UCSD-AML1 (cell line): ENCODE data around the gene CYP39A1.
"Not testable (repeated sequence)": the region's sequence is repeated elsewhere in the genome, so short reads cannot be mapped to it uniquely, and the experiment has no call there.

ENCODE experiments used
- DNase-seq: peaks from one replicate; lab custom pipeline; 2025; ENCODE audit not compliant: unreplicated experiment; lab: John Stamatoyannopoulos, UW

Gene CYP39A1

GRCh38 chr6:46651006-46651405 lies 1.6 kb downstream of the CYP39A1 start:
- no peak for DNase-seq

- no peak for DNase-seq
These were observed 3.6 kb downstream of the CYP39A1 start for GRCh38 chr6:46648869-46649492.

GRCh38 chr6:46648108-46648507 lies 4.5 kb downstream of the CYP39A1 start:
- DNase-seq: not testable (repeated sequence)

GRCh38 chr6:46645265-46645664 lies 7.4 kb downstream of the CYP39A1 start:
- no peak for DNase-seq

GRCh38 chr6:46642928-46643751 lies 9.5 kb downstream of the CYP39A1 start:
- no peak for DNase-seq

DNA sequence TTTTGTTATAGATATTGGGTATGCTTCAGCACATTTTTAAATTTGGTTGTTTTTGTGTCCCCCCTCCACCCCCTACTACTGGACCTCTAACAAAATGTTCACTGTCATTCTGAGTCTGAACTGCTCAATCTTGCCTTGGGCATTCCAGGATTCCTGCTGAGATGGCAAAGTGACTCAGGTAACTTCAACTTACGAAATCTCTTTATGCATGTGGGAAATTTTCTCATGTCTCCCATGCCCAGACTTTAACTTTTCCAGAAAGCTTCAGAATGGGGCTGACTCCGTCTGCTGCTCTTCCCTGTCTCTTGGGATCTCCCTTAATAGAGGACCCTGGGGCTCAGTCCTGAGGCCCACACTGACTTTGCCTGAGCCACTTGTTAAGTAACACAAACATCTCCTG lies 14.0 kb downstream of the CYP39A1 start:
- DNase-seq: no peak

DNA sequence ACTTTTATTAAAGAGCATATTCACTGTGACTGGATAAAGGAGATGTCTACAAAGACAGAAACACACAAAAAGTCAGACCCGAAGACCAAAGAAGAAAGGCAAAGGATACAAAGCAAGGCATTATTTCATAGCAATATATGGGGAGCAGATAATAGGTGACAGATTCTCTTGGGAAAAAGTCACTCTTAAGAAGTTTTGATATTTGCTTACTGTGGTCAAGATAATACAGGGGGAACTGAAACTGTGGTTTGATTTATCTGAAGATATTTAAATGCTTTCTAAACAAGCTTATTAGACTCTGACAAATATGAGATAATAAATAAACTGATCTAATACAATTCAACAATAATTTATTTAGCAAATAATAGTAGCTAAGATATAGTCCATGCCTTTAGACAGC lies 14.7 kb downstream of the CYP39A1 start:
- no peak for DNase-seq

GRCh38 chr6:46637145-46637544 lies 15.5 kb downstream of the CYP39A1 start:
- DNase-seq: no peak

GRCh38 chr6:46635462-46635861 lies 17.2 kb downstream of the CYP39A1 start:
- DNase-seq: no peak

GRCh38 chr6:46632053-46632452 lies 20.6 kb downstream of the CYP39A1 start:
- DNase-seq: no peak

GRCh38 chr6:46629691-46630090 lies 22.9 kb downstream of the CYP39A1 start:
- DNase-seq: no peak

DNA sequence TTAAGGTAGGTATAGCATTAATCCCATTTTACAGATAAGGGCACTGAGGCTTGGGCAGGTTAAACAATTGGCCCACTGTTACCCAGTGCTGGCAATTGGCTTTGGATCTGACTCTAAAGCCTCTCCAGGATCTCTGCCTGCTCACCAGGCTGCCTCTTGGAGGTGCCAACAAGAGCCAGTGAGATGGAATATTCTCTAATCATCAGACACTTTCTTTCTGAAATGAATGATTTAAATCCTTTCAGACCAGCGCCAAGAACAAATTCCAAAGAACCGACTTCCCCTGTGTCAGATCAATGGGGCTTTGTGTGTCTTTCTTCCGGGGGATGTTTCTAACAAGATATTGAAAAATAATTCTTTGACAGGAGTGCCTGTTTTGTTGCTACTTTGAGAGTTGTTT lies 23.6 kb downstream of the CYP39A1 start:
- DNase-seq: no peak

DNA sequence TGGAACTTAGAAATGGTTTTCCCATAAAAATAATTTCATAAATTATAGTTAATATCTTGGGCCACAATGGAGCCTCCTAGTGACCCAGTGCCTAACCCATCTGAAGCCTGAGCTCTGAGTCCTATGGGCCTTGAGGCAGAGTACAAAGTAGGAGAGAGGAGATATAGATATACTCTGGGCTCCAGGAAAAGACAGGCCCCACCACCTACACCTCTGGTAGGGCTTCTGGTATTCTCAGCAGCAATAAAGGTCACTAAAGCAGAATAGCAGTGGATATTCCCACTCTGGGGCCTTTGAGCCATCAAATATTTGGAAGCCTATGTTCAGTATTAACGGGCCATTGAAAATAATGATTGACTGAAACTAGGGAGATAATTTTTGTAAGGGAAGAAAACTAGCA lies 24.1 kb downstream of the CYP39A1 start:
- no peak for DNase-seq

DNA sequence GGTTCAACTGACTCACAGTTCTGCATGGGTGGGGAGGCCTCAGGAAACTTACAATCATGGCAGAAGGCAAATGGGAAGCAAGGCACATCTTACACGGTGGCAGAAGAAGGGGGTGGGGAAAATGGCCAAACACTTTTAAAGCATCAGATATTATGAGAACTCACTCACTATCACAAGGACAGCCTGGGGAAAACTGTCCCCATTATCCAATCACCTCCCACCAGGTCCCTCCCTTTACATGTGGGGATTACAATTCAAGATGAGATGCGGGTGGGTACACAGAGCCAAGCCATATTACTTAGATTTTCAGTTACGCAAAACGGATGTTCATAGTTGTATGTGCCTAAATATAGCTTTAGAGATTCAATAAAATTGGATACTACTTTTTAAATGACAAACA lies 25.6 kb downstream of the CYP39A1 start:
- DNase-seq: no peak

DNA sequence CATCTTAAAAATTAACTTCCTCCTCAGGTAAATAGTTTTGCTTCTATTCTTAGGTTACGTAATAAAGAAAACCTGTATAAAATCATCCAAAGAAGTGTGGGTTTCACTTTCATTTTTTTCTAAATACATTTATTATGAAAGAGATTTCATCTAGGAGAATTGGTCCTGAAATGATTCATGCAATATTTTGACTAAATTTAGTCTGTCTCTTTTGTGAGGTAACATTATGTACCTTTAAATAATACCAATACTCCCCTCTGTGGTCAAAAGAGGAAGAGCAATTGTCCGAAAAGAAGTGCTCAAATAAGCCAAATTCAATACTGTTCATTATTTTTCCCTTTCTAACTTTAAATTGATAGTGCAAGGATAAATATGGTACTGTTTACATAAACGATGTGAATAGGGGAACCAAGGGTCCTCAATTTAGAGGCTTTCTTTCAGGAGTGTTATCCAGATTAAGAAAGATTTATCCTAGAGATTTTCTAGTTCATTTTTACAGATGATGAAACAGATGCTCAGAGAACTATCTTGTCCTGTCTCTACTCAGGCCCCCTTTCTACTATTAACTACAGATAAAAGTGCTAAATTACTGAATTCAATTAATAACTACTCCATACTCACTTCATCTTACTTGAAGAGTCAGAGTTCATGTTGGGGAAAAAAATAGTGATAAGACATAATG lies 26.2 kb downstream of the CYP39A1 start:
- no peak for DNase-seq

GRCh38 chr6:46618726-46619125 lies 33.9 kb downstream of the CYP39A1 start:
- DNase-seq: no peak

- no peak for DNase-seq
These were observed 40.0 kb downstream of the CYP39A1 start for GRCh38 chr6:46612645-46613044.

GRCh38 chr6:46610862-46611553 lies 41.6 kb downstream of the CYP39A1 start:
- DNase-seq: no peak

DNA sequence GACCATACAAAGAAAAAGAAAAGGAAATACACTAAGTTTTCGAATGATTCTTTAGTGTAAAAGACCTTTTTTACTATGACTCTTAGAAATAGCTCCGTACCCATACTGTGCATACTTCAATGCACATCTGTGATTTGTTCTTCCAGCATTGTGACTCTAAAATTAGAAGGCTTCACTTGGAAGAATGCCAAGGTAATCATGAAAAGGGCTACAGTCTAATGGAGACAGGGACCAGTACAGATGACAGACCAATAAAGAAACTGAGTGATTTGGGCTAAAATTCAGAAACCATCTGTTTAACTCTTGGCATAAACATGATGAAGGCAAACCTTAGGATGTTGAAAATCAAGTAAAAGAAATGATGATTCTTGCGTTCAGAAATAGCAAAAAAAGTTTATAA lies 46.3 kb downstream of the CYP39A1 start:
- DNase-seq: no peak

DNA sequence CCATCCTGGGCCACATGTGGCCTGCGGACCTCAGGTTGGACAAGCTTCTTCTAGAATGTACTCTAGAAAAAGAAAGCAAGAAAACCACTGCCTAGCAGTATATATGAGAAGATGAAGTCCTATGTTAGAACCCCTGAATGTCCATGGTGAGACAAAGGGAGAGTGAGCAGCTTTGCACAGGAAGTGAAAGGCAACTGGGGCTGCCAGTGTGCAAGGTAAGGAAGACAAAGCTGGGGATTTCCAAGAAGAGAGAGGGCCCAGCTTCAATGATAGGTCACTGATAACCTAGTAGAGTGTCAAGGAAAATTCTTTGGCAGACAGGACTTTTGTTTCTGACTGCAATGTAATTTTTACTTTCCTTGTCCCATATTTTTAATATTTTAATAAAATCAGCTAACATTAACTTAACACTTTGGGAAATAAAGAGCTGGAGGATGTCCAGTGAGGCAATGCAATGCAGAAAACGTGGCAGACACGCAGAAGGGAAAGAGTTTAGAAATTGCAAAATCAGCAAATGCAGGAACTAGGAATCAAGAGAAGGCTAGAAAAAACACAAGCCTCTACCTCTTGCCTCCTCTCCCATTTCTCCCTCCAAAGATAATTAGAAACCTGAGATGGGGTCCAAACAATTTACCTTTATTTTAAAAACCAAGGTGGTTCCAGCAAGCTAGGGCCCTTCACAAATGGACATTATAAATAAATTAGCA lies 47.4 kb downstream of the CYP39A1 start:
- DNase-seq: no peak

- no peak for DNase-seq
These were observed 54.4 kb downstream of the CYP39A1 start for GRCh38 chr6:46598215-46598614.
